Glomerular visceral epithelial cell (primary cell): Measurements from ENCODE around the gene LRP4.

Source experiments
- DNase-seq: peaks from one replicate; pipeline ENCODE4 v3.0.0-alpha.2; 2016; ENCODE audit errors: extremely low spot score

Gene LRP4

GRCh38 chr11:46918788-46919513 is 601 bp upstream of the LRP4 start:
- DNase-seq = no peak

GRCh38 chr11:46917762-46918082 is 628 bp downstream of the LRP4 start:
- no peak for DNase-seq

- DNase-seq = no peak
Measured at GRCh38 chr11:46917109-46917761, 1.1 kb downstream of the LRP4 start.

- DNase-seq = peak; percentile 76
Measured at GRCh38 chr11:46916286-46917108, 1.9 kb downstream of the LRP4 start.

GRCh38 chr11:46914910-46915309 is 3.4 kb downstream of the LRP4 start:
- DNase-seq = no peak

- peak; percentile 91 for DNase-seq
Measured at GRCh38 chr11:46914363-46914762, 4.0 kb downstream of the LRP4 start.

- DNase-seq = no peak
Measured at GRCh38 chr11:46913484-46913883, 4.9 kb downstream of the LRP4 start.

- peak; percentile 41 for DNase-seq
Measured at GRCh38 chr11:46912526-46913150, 5.7 kb downstream of the LRP4 start.

- DNase-seq = no peak
Measured at GRCh38 chr11:46907606-46908005, 10.7 kb downstream of the LRP4 start.

- no peak for DNase-seq
Measured at GRCh38 chr11:46906609-46907041, 11.7 kb downstream of the LRP4 start.

GRCh38 chr11:46905806-46906205 is 12.5 kb downstream of the LRP4 start:
- no peak for DNase-seq

- DNase-seq = no peak
Measured at GRCh38 chr11:46903846-46904245, 14.5 kb downstream of the LRP4 start.

- no peak for DNase-seq
Measured at GRCh38 chr11:46902694-46903093, 15.7 kb downstream of the LRP4 start.

- no peak for DNase-seq
Measured at GRCh38 chr11:46901156-46901555, 17.2 kb downstream of the LRP4 start.

GRCh38 chr11:46900091-46900746 is 18.1 kb downstream of the LRP4 start:
- no peak for DNase-seq

GRCh38 chr11:46899501-46900025 is 18.8 kb downstream of the LRP4 start:
- no peak for DNase-seq

- DNase-seq = no peak
Measured at GRCh38 chr11:46898396-46899095, 19.8 kb downstream of the LRP4 start.

GRCh38 chr11:46896719-46897406 is 21.5 kb downstream of the LRP4 start:
- peak; percentile 48 for DNase-seq

- DNase-seq = no peak
Measured at GRCh38 chr11:46895821-46896220, 22.5 kb downstream of the LRP4 start.

GRCh38 chr11:46894961-46895360 is 23.4 kb downstream of the LRP4 start:
- no peak for DNase-seq
